Natural killer cell (primary cell): ENCODE results near the gene TMEFF1. TPM values are rescaled to one million over a fixed set of nuclear protein-coding genes. Genes with fewer than 3 reads are reported as not detected.

Source experiments
- ATAC-seq, 3 donors: fragments of 150-1000 bp in 2 of 3; fragments of 200-7000 bp in 1 of 3; cut with Tn5 transposase; 1 replicate in 1 of 3; 2 replicates in 2 of 3; pipeline ENCODE4 v1.10.0; 2021; ENCODE audit warnings: mild to moderate bottlenecking in 2 of 3, moderate library complexity in 2 of 3
- DNase-seq, 2 donors: peaks; one replicate each; pipeline versions ENCODE4 v3.0.0 to v3.0.0-alpha.2; 2013 to 2021; ENCODE audit warnings: mixed read lengths in 1 of 2
- H3K27ac ChIP-seq: one replicate; pipeline ENCODE4 v1.5.1; 2013; ENCODE audit warnings: mild to moderate bottlenecking, low read length
- H3K27me3 ChIP-seq: one replicate; pipeline ENCODE4 v1.6.1; 2013; ENCODE audit warnings: low read length; ENCODE audit not compliant: control insufficient read depth, insufficient read depth
- H3K36me3 ChIP-seq: one replicate; pipeline ENCODE4 v1.6.1; 2013; ENCODE audit warnings: low read length; ENCODE audit not compliant: control insufficient read depth, insufficient read depth
- H3K4me1 ChIP-seq: one replicate; pipeline ENCODE4 v1.6.1; 2013; ENCODE audit warnings: low read length; ENCODE audit not compliant: control insufficient read depth, insufficient read depth
- H3K4me3 ChIP-seq: one replicate; pipeline ENCODE4 v1.5.1; 2013; ENCODE audit warnings: low read length
- H3K9me3 ChIP-seq: one replicate; pipeline ENCODE4 v1.6.1; 2013; ENCODE audit warnings: low read length; ENCODE audit not compliant: control insufficient read depth, insufficient read depth
- H3K27ac Mint-ChIP-seq, 2 donors: one replicate each; pipeline ENCODE4 v1.8.0; 2022; ENCODE audit warnings: mild to moderate bottlenecking in 2 of 2, mixed read lengths in 2 of 2, moderate library complexity in 1 of 2
- H3K27me3 Mint-ChIP-seq, 2 donors: one replicate each; pipeline ENCODE4 v1.8.0; 2022; ENCODE audit warnings: low read depth in 2 of 2, mixed read lengths in 2 of 2
- H3K36me3 Mint-ChIP-seq: one replicate; pipeline ENCODE4 v1.8.0; 2022; ENCODE audit warnings: mixed read lengths
- H3K4me1 Mint-ChIP-seq, 2 donors: one replicate each; pipeline ENCODE4 v1.8.0; 2022; ENCODE audit warnings: mixed read lengths in 2 of 2
- H3K4me3 Mint-ChIP-seq: one replicate; pipeline ENCODE4 v1.8.0; 2022; ENCODE audit warnings: mild to moderate bottlenecking, moderate library complexity, mixed read lengths
- H3K9me3 Mint-ChIP-seq, 2 donors: one replicate each; pipeline ENCODE4 v1.8.0; 2022; ENCODE audit warnings: mixed read lengths in 2 of 2
- CTCF ChIP-seq: fragments of 200-600 bp; IDR thresholded peaks from one replicate; pipeline ENCODE4 v1.8.0; 2022; ENCODE audit warnings: antibody characterized with exemption
- WGBS: methylation state at CpG from one replicate; pipeline ENCODE4 v1.1.7; 2013; ENCODE audit warnings: missing lambda C conversion rate; ENCODE audit not compliant: insufficient coverage; 5-methylcytosine and 5-hydroxymethylcytosine counted together
- intact Hi-C: fragments of 100-400 bp; cut with micrococcal nuclease; formaldehyde crosslinking; loops from one replicate; pipeline ENCODE4 v1.14.2; 2022
- total RNA-seq, 4 donors: library from RNA; stranded (reverse); fragments of 120-200 nt in 1 of 4; gene quantifications; one replicate each; pipeline versions ENCODE4 v1.2.3 to v1.2.4, GENCODE V29; 2013 to 2022

TMEFF1 gene
- total RNA-seq, 3 donors from 2014 or later (not counting 1 experiment from before 2014, with no cell fraction given): 0.18 TPM; not detected in 2

- Histone ChIP-seq H3K27ac (no peak overlapping the region), H3K4me1 (no peaks in the 10 kb centered on the region), H3K36me3 (no peaks in the 10 kb centered on the region), H3K27me3 (no peaks in the 10 kb centered on the region), H3K4me3 (no peak overlapping the region), H3K9me3 (no peaks in the 10 kb centered on the region)
- Mint-ChIP-seq H3K9me3 (no peaks in the 10 kb centered on the region), H3K36me3 (no peaks in the 10 kb centered on the region), H3K4me3 (no peak overlapping the region), H3K27ac (no peak overlapping the region), H3K27me3 (peaks cover 0 to 5% of the 10 kb centered on the region in 2 donors), H3K4me1 (no peaks in the 10 kb centered on the region)
- DNase-seq: no peak
- no peak for TF ChIP-seq CTCF
- WGBS: 55% methylated on average over 2 of the region's 4 CpGs
- intact Hi-C loops: no loop called here
- no peak for ATAC-seq
These were observed 108.7 kb downstream of the TMEFF1 start for GRCh38 chr9:100581661-100582060.

GRCh38 chr9:100583014-100583802 lies 110.3 kb downstream of the TMEFF1 start:
- DNase-seq (no peak), ATAC-seq (no peak)
- Histone ChIP-seq H3K4me3 (no peak overlapping the region), H3K27me3 (no peaks in the 10 kb centered on the region), H3K27ac (no peak overlapping the region), H3K9me3 (no peaks in the 10 kb centered on the region), H3K36me3 (no peaks in the 10 kb centered on the region), H3K4me1 (no peaks in the 10 kb centered on the region)
- no peak for TF ChIP-seq CTCF
- H3K9me3 Mint-ChIP-seq: no peaks in the 10 kb centered on the region
- no peak overlapping the region for H3K27ac Mint-ChIP-seq
- intact Hi-C loops: no loop called here
- WGBS: 96% methylated on average over 5 of the region's 5 CpGs
- H3K4me3 Mint-ChIP-seq: no peak overlapping the region
- H3K36me3 Mint-ChIP-seq: no peaks in the 10 kb centered on the region
- H3K4me1 Mint-ChIP-seq: no peaks in the 10 kb centered on the region
- H3K27me3 Mint-ChIP-seq: peaks cover 0 to 5% of the 10 kb centered on the region in 2 donors

GRCh38 chr9:100584951-100585350 lies 112.0 kb downstream of the TMEFF1 start:
- no peak for ATAC-seq
- TF ChIP-seq CTCF: no peak
- Histone ChIP-seq H3K27ac (no peak overlapping the region), H3K4me1 (no peaks in the 10 kb centered on the region), H3K9me3 (no peaks in the 10 kb centered on the region), H3K27me3 (no peaks in the 10 kb centered on the region), H3K4me3 (no peak overlapping the region), H3K36me3 (no peaks in the 10 kb centered on the region)
- intact Hi-C loops: no loop called here
- H3K36me3 Mint-ChIP-seq: no peaks in the 10 kb centered on the region
- no peak overlapping the region for H3K4me3 Mint-ChIP-seq
- DNase-seq: no peak
- peaks cover 0 to 5% of the 10 kb centered on the region in 2 donors for H3K27me3 Mint-ChIP-seq
- no peak overlapping the region for H3K27ac Mint-ChIP-seq
- 93% methylated on average over 4 of the region's 4 CpGs for WGBS
- no peaks in the 10 kb centered on the region for H3K4me1 Mint-ChIP-seq
- no peaks in the 10 kb centered on the region for H3K9me3 Mint-ChIP-seq

GRCh38 chr9:100586093-100586492 lies 113.1 kb downstream of the TMEFF1 start:
- Histone ChIP-seq H3K27me3 (no peaks in the 10 kb centered on the region), H3K4me3 (no peak overlapping the region), H3K27ac (no peak overlapping the region), H3K36me3 (no peaks in the 10 kb centered on the region), H3K9me3 (no peaks in the 10 kb centered on the region), H3K4me1 (no peaks in the 10 kb centered on the region)
- WGBS: 82% methylated on average over 4 of the region's 7 CpGs
- no peak overlapping the region for H3K27ac Mint-ChIP-seq
- no peaks in the 10 kb centered on the region for H3K9me3 Mint-ChIP-seq
- H3K4me3 Mint-ChIP-seq: no peak overlapping the region
- ATAC-seq (no peak), DNase-seq (no peak)
- no peaks in the 10 kb centered on the region for H3K36me3 Mint-ChIP-seq
- H3K27me3 Mint-ChIP-seq: peaks cover 0 to 5% of the 10 kb centered on the region in 2 donors
- intact Hi-C loops: no loop called here
- TF ChIP-seq CTCF: no peak
- H3K4me1 Mint-ChIP-seq: no peaks in the 10 kb centered on the region
